Measurements from ENCODE around the gene DIAPH2. TPM values are rescaled to one million over a fixed set of nuclear protein-coding genes. Genes with fewer than 3 reads are reported as not detected.

DIAPH2 gene
- total RNA-seq, 4 donors from 2014 or later: 12.1 to 41.6 (median 29.1) TPM

GRCh38 chrX:97605271-97605670 is 920.6 kb downstream of the DIAPH2 start:
- in situ Hi-C loops (cut with MboI; ENCODE audit: low sequenced_read_pairs in 4 of 4): no loop called here
- DNase-seq: no peak
- intact Hi-C loops (cut with DNase I; ENCODE audit: low total_unique reads): no loop called here
- Histone ChIP-seq H3K36me3 (no peaks in the 10 kb centered on the region), H3K27ac (no peak overlapping the region), H3K27me3 (no peaks in the 10 kb centered on the region), H3K4me3 (no peak overlapping the region), H3K9me3 (no peaks in the 10 kb centered on the region), H3K4me1 (no peaks in the 10 kb centered on the region)
- TF ChIP-seq POLR2A (IDR thresholded peaks at IDR 0.05) (no peak), CTCF (IDR thresholded peaks at IDR 0.05 in 4 of 5, conservative IDR thresholded peaks at IDR 0.05 in 1 of 5) (no peak)
- no peak for ATAC-seq

GRCh38 chrX:97609357-97609756 is 924.7 kb downstream of the DIAPH2 start:
- TF ChIP-seq POLR2A (IDR thresholded peaks at IDR 0.05): no peak
- TF ChIP-seq CTCF (IDR thresholded peaks at IDR 0.05 in 4 of 5, conservative IDR thresholded peaks at IDR 0.05 in 1 of 5): no peak
- in situ Hi-C loops (cut with MboI; ENCODE audit: low sequenced_read_pairs in 4 of 4) (no loop called here), intact Hi-C loops (cut with DNase I; ENCODE audit: low total_unique reads) (no loop called here)

GRCh38 chrX:97609938-97610337 is 925.3 kb downstream of the DIAPH2 start:
- no peak for ATAC-seq
- no peak for DNase-seq
- Histone ChIP-seq H3K27me3 (no peaks in the 10 kb centered on the region), H3K4me3 (no peak overlapping the region), H3K27ac (no peak overlapping the region), H3K9me3 (no peaks in the 10 kb centered on the region), H3K36me3 (no peaks in the 10 kb centered on the region), H3K4me1 (no peaks in the 10 kb centered on the region)
- intact Hi-C loops (cut with DNase I; ENCODE audit: low total_unique reads): no loop called here
- in situ Hi-C loops (cut with MboI; ENCODE audit: low sequenced_read_pairs in 4 of 4): no loop called here
- no peak for TF ChIP-seq CTCF (IDR thresholded peaks at IDR 0.05 in 4 of 5, conservative IDR thresholded peaks at IDR 0.05 in 1 of 5)
- TF ChIP-seq POLR2A (IDR thresholded peaks at IDR 0.05): no peak

More at GRCh38 chrX:97609357-97609756, 924.7 kb downstream of the DIAPH2 start:
- H3K9me3 ChIP-seq: no peaks in the 10 kb centered on the region
- H3K36me3 ChIP-seq: no peaks in the 10 kb centered on the region
- no peaks in the 10 kb centered on the region for H3K27me3 ChIP-seq
- H3K4me3 ChIP-seq: no peak overlapping the region
- ATAC-seq (no peak), DNase-seq (no peak)
- no peak overlapping the region for H3K27ac ChIP-seq
- no peaks in the 10 kb centered on the region for H3K4me1 ChIP-seq

- in situ Hi-C loops (cut with MboI; ENCODE audit: low sequenced_read_pairs in 4 of 4): no loop called here
- TF ChIP-seq CTCF (IDR thresholded peaks at IDR 0.05 in 4 of 5, conservative IDR thresholded peaks at IDR 0.05 in 1 of 5) (no peak), POLR2A (IDR thresholded peaks at IDR 0.05) (no peak)
- H3K27me3 ChIP-seq: no peaks in the 10 kb centered on the region
- intact Hi-C loops (cut with DNase I; ENCODE audit: low total_unique reads): no loop called here
- DNase-seq (no peak), ATAC-seq (no peak)
- H3K27ac ChIP-seq: no peak overlapping the region
- no peaks in the 10 kb centered on the region for H3K9me3 ChIP-seq
- no peaks in the 10 kb centered on the region for H3K36me3 ChIP-seq
- no peaks in the 10 kb centered on the region for H3K4me1 ChIP-seq
- H3K4me3 ChIP-seq: no peak overlapping the region
Observed at GRCh38 chrX:97616883-97617530, 932.4 kb downstream of the DIAPH2 start.

GRCh38 chrX:97619499-97619898 is 934.9 kb downstream of the DIAPH2 start:
- TF ChIP-seq POLR2A (IDR thresholded peaks at IDR 0.05) (no peak), CTCF (IDR thresholded peaks at IDR 0.05 in 4 of 5, conservative IDR thresholded peaks at IDR 0.05 in 1 of 5) (no peak)
- Histone ChIP-seq H3K9me3 (no peaks in the 10 kb centered on the region), H3K36me3 (no peaks in the 10 kb centered on the region), H3K4me1 (no peaks in the 10 kb centered on the region), H3K27me3 (no peaks in the 10 kb centered on the region), H3K27ac (no peak overlapping the region), H3K4me3 (no peak overlapping the region)
- no peak for ATAC-seq
- intact Hi-C loops (cut with DNase I; ENCODE audit: low total_unique reads) (no loop called here), in situ Hi-C loops (cut with MboI; ENCODE audit: low sequenced_read_pairs in 4 of 4) (no loop called here)
- no peak for DNase-seq
